ENCODE measurements around the gene OR5AC2.

OR5AC2 gene

DNA sequence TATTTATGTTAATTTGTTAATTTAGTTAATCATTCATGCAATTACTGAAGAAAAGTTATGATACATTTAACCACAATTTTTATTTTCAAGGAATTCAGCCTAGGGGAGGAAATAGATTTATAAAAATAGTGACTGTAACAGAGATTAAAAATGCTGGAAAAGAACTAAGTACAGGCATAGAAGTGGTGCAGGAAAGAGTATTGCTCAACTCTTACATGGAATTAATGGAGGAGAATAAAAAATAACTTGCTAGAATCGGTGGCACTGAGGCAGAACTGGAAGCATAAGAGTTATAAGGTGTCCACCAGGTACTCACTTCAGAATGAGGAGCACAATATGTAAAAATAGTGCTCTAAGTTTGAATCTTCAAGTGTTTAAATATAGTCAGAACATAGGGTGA is 13.5 kb upstream of the OR5AC2 start:
- Mint-ChIP-seq H3K27me3 (ENCODE audit: low read depth) (peaks cover 3% of the 10 kb centered on the region), H3K4me3 (no peak overlapping the region), H3K36me3 (ENCODE audit: low read depth) (no peaks in the 10 kb centered on the region), H3K27ac (no peak overlapping the region), H3K4me1 (no peaks in the 10 kb centered on the region), H3K9me3 (no peaks in the 10 kb centered on the region)
- TF ChIP-seq CTCF (IDR thresholded peaks at IDR 0.05; ENCODE audit: unreplicated experiment in 3 of 3) = no peak

DNA sequence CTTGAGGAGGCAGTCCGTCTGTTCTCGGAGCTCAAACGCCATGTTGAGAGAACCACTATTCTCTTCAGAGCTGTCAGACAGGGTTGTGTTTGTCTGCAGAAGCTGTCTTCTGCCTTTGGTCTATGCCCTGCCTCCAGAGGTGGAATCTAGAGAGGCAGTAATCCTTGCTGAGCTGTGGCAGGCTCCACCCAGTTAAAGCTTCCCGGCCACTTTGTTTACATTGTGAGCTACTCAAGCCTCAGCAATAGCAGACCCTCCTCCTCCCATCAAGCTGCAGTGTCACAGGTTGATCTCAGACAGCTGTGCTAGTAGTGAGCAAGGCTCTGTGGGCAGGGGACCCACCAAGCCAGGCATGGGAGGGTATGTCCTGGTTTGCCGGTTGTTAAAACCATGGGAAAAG is 8.9 kb downstream of the OR5AC2 start:
- no peaks in the 10 kb centered on the region for H3K4me1 Mint-ChIP-seq
- H3K9me3 Mint-ChIP-seq = no peaks in the 10 kb centered on the region
- no peak overlapping the region for H3K4me3 Mint-ChIP-seq
- no peaks in the 10 kb centered on the region for H3K27me3 Mint-ChIP-seq (ENCODE audit: low read depth)
- TF ChIP-seq CTCF (IDR thresholded peaks at IDR 0.05; ENCODE audit: unreplicated experiment in 3 of 3) = no peak
- H3K36me3 Mint-ChIP-seq (ENCODE audit: low read depth) = no peaks in the 10 kb centered on the region
- no peak overlapping the region for H3K27ac Mint-ChIP-seq

DNA sequence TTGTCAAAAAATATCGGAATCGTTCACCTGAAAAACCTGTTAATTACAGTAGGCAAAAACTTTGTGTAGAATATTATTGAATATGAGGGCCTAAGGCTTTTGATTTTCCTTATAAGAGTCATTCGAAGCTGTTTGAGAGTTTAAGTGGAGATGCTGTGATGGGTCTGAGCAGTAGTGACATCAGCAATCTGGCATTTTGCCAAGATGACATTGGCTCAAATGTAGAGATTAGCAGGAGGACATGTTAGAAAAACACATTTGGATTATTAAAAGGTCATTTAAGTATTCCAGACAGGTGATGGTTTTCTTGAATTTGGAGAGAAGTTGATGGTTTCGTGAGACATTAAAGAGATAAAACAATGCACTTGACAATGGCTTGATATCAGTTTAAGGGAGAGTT is 12.9 kb downstream of the OR5AC2 start:
- Mint-ChIP-seq H3K27me3 (ENCODE audit: low read depth) (no peaks in the 10 kb centered on the region), H3K4me1 (no peaks in the 10 kb centered on the region), H3K9me3 (no peaks in the 10 kb centered on the region), H3K36me3 (ENCODE audit: low read depth) (no peaks in the 10 kb centered on the region), H3K27ac (no peak overlapping the region), H3K4me3 (no peak overlapping the region)
- no peak for TF ChIP-seq CTCF (IDR thresholded peaks at IDR 0.05; ENCODE audit: unreplicated experiment in 3 of 3)

DNA sequence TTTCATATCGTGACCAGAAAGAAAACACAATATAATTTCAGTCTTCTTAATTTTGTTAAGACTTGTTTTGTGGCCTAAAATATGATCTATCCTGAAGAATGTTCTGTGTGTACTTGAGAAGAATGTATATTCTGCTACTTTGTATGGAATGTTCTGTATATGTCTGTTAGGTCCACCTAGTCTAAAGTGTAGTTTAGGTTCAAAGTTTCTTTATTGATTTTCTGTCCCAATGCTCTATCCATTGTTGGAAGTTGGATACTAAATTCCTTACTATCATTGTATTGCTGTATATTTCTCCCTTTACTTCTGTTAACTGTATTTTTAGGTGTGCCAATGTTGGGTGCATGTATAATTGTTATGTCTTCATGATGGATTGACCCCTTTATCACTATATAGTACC is 21.2 kb downstream of the OR5AC2 start:
- Mint-ChIP-seq H3K4me3 (no peak overlapping the region), H3K4me1 (no peaks in the 10 kb centered on the region), H3K27me3 (ENCODE audit: low read depth) (no peaks in the 10 kb centered on the region), H3K9me3 (no peaks in the 10 kb centered on the region), H3K27ac (no peak overlapping the region), H3K36me3 (ENCODE audit: low read depth) (no peaks in the 10 kb centered on the region)
- TF ChIP-seq CTCF (IDR thresholded peaks at IDR 0.05; ENCODE audit: unreplicated experiment in 3 of 3) = no peak

- Mint-ChIP-seq H3K36me3 (ENCODE audit: low read depth) (no peaks in the 10 kb centered on the region), H3K27me3 (ENCODE audit: low read depth) (no peaks in the 10 kb centered on the region), H3K4me3 (no peak overlapping the region), H3K27ac (peak overlapping the region in 1 of 3 experiments; percentile 24), H3K4me1 (no peaks in the 10 kb centered on the region), H3K9me3 (peaks cover 3% of the 10 kb centered on the region)
- TF ChIP-seq CTCF (IDR thresholded peaks at IDR 0.05; ENCODE audit: unreplicated experiment in 3 of 3) = no peak
Measured at GRCh38 chr3:98109807-98110549, 23.0 kb downstream of the OR5AC2 start.

GRCh38 chr3:98110550-98110908 is 23.6 kb downstream of the OR5AC2 start:
- TF ChIP-seq CTCF (IDR thresholded peaks at IDR 0.05; ENCODE audit: unreplicated experiment in 3 of 3) = no peak
- H3K27me3 Mint-ChIP-seq (ENCODE audit: low read depth) = no peaks in the 10 kb centered on the region
- H3K36me3 Mint-ChIP-seq (ENCODE audit: low read depth) = no peaks in the 10 kb centered on the region
- no peaks in the 10 kb centered on the region for H3K4me1 Mint-ChIP-seq
- H3K9me3 Mint-ChIP-seq = peaks cover 3% of the 10 kb centered on the region
- H3K4me3 Mint-ChIP-seq = no peak overlapping the region
- H3K27ac Mint-ChIP-seq = peak overlapping the region in 1 of 3 experiments; percentile 24

All from nephron (organoid).